HepG2 (cell line): ENCODE results near the gene CGB3. TPM values are rescaled to one million over a fixed set of nuclear protein-coding genes. Genes with fewer than 3 reads are reported as not detected.

Source experiments
- BRD4 ChIP-seq: sonication (generic); formaldehyde crosslinking; IDR thresholded peaks from 2 replicates; pipeline ENCODE4 v1.4.0; 2020; ENCODE audit warnings: missing genetic modification reagents
- CREM ChIP-seq, 2 experiments: sonication (generic) in 1 of 2; formaldehyde crosslinking in 1 of 2; IDR thresholded peaks; 2 replicates each; pipeline versions ENCODE4 v1.4.0 to v1.6.1; 2016 to 2020; ENCODE audit warnings: antibody characterized with exemption in 1 of 2, mild to moderate bottlenecking in 1 of 2, missing genetic modification reagents in 1 of 2
- FOXK2 ChIP-seq: fragments of 450-650 bp; IDR thresholded peaks from 2 replicates; pipeline ENCODE4 v1.6.1; 2016
- KDM3A ChIP-seq: IDR thresholded peaks from 2 replicates; pipeline ENCODE4 v1.6.1; 2018; ENCODE audit warnings: low read depth, missing compliant biosample characterization
- MEIS2 ChIP-seq: sonication (generic); formaldehyde crosslinking; IDR thresholded peaks from 2 replicates; pipeline ENCODE4 v1.9.0; 2021; ENCODE audit warnings: mild to moderate bottlenecking, missing genetic modification reagents
- MYPOP ChIP-seq: sonication (generic); formaldehyde crosslinking; IDR thresholded peaks from 2 replicates; pipeline ENCODE4 v1.8.1; 2023; ENCODE audit warnings: mild to moderate bottlenecking, moderate library complexity, missing genetic modification reagents
- NCOA1 ChIP-seq: sonication (generic); formaldehyde crosslinking; IDR thresholded peaks from 2 replicates; pipeline ENCODE4 v1.9.0; 2021; ENCODE audit warnings: missing genetic modification reagents
- NFYB ChIP-seq: sonication (generic); formaldehyde crosslinking; IDR thresholded peaks from 2 replicates; pipeline ENCODE4 v1.4.0; 2020; ENCODE audit warnings: missing genetic modification reagents
- SPEN ChIP-seq: sonication (generic); formaldehyde crosslinking; IDR thresholded peaks from 2 replicates; pipeline ENCODE4 v1.5.1; 2020; ENCODE audit warnings: low read depth, mild to moderate bottlenecking, missing genetic modification reagents
- THAP7 ChIP-seq: sonication (generic); formaldehyde crosslinking; IDR thresholded peaks from 2 replicates; pipeline ENCODE4 v1.8.1; 2023; ENCODE audit warnings: mild to moderate bottlenecking, missing genetic modification reagents
- THYN1 ChIP-seq: sonication (generic); formaldehyde crosslinking; IDR thresholded peaks from 2 replicates; pipeline ENCODE4 v1.8.1; 2023; ENCODE audit warnings: low read depth, mild to moderate bottlenecking, moderate library complexity, missing genetic modification reagents, borderline replicate concordance
- ZBTB3 ChIP-seq: sonication (generic); formaldehyde crosslinking; IDR thresholded peaks from 2 replicates; pipeline ENCODE4 v1.4.0; 2020; ENCODE audit warnings: low read depth, mild to moderate bottlenecking, moderate library complexity, missing genetic modification reagents, borderline replicate concordance
- ZBTB43 ChIP-seq: sonication (generic); formaldehyde crosslinking; conservative IDR thresholded peaks from 2 replicates; pipeline ENCODE4 v1.4.0; 2020; ENCODE audit warnings: missing genetic modification reagents
- ZKSCAN8 ChIP-seq: IDR thresholded peaks from 2 replicates; pipeline ENCODE4 v1.6.1; 2016; ENCODE audit warnings: borderline replicate concordance, missing genetic modification reagents, missing compliant biosample characterization
- ZNF18 ChIP-seq: sonication (generic); formaldehyde crosslinking; IDR thresholded peaks from 2 replicates; pipeline ENCODE4 v1.8.0; 2022; ENCODE audit warnings: mild to moderate bottlenecking, missing genetic modification reagents; ENCODE audit not compliant: insufficient replicate concordance
- ZNF703 ChIP-seq: sonication (generic); formaldehyde crosslinking; IDR thresholded peaks from 2 replicates; pipeline ENCODE4 v1.5.1; 2020; ENCODE audit warnings: missing genetic modification reagents, mild to moderate bottlenecking, moderate library complexity, borderline replicate concordance
- polyA plus RNA-seq, 8 experiments: library from polyadenylated mRNA; depleted of rRNA in 3 of 8; stranded (reverse) in 7 of 8; unstranded in 1 of 8; fragments of >200 nt; fragmentation: Illumina TruSeq in 4 of 8; extraction: Trizol in 4 of 8; gene quantifications; 2 replicates each; pipeline versions ENCODE4 v1.2.1 to v1.2.3, GENCODE V29; 2011 to 2016; ENCODE audit warnings: low read depth in 4 of 8, missing spikeins in 1 of 8, mixed read lengths in 1 of 8; ENCODE audit not compliant: insufficient read depth in 1 of 8
- total RNA-seq, 5 experiments: library from RNA; depleted of rRNA; stranded (reverse); fragments of >200 nt; fragmentation: Illumina TruSeq; extraction: Trizol; gene quantifications; 2 replicates each; pipeline ENCODE4 v1.2.3, GENCODE V29; 2016; ENCODE audit warnings: low read depth in 1 of 5
- TF ChIP-seq, protein P1 (sequence below): IDR thresholded peaks from 2 replicates; pipeline ENCODE4 v1.6.1; 2018; ENCODE audit warnings: missing genetic modification reagents
- TF ChIP-seq, protein P2 (sequence below): sonication (generic); formaldehyde crosslinking; IDR thresholded peaks from 2 replicates; pipeline ENCODE4 v1.5.0; 2020; ENCODE audit warnings: missing genetic modification reagents
- TF ChIP-seq, protein P3 (sequence below): sonication (generic); formaldehyde crosslinking; IDR thresholded peaks from 2 replicates; pipeline ENCODE4 v1.9.0; 2021; ENCODE audit warnings: missing genetic modification reagents, mild to moderate bottlenecking, borderline replicate concordance

CGB3 gene
- total and polyA plus RNA-seq, 2 of the 13 experiments (the other 11 are each of a cell fraction or from before 2014, with no cell fraction given), result not detected

DNA sequence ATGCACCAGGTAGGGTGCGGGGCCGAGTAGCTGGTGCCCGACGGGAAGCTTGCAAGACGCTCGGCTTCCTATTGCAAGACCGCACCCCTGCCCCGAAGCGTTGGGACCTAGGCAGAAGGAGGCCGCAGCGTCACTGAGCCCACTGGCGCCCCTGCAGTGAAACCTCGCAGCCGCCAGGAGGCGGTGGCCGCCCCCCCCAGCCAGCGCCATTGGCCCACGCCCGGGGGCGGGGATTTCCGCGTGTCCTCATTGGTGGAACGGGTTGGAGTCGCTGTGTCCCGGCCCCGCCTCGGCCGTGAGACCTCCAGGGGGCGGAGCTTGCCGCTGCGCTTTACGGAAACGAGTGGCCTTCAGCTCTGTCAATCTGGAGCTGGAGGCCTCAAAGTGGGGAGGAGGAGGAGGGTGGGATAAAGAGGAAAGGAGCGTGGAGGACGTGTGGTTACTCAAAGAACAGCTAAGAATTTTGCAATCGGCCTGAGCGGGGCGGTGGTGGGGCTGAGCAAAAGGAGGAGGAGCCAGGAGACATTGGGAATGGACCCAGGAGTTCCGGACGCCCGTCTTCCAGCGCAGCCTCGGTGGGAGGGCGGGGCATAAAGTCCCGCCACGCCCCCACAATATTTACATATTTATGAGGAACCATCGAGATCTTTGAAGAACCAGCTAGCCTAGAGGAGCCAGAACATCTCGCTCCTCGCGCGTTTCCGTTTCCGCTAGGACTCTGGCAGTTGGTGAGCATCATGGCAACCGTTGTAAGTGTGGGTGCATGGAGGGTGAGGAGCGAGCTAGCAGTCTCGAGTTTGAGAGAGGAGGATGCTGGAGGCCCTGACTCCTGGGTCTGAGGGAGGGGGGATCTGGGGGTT is 30.7 kb downstream of the CGB3 start, which contains the start of the genes GYS1 and RUVBL2 (continued):
- TF ChIP-seq THAP7 (CRISPR knock-in tag), result no peak
- TF ChIP-seq MYPOP (CRISPR knock-in tag), result no peak
- peak; percentile 16; the same call in 1 of the 2 replicates for TF ChIP-seq MEIS2 (CRISPR knock-in tag)
- TF ChIP-seq ZBTB3, result no peak
- TF ChIP-seq, protein P1, sequence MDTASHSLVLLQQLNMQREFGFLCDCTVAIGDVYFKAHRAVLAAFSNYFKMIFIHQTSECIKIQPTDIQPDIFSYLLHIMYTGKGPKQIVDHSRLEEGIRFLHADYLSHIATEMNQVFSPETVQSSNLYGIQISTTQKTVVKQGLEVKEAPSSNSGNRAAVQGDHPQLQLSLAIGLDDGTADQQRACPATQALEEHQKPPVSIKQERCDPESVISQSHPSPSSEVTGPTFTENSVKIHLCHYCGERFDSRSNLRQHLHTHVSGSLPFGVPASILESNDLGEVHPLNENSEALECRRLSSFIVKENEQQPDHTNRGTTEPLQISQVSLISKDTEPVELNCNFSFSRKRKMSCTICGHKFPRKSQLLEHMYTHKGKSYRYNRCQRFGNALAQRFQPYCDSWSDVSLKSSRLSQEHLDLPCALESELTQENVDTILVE, result peak; percentile 43; the same call in 1 of the 2 replicates
- peak; percentile 47; the same call in 1 of the 2 replicates for TF ChIP-seq FOXK2
- peak; percentile 95 for TF ChIP-seq NFYB
- TF ChIP-seq, protein P2, sequence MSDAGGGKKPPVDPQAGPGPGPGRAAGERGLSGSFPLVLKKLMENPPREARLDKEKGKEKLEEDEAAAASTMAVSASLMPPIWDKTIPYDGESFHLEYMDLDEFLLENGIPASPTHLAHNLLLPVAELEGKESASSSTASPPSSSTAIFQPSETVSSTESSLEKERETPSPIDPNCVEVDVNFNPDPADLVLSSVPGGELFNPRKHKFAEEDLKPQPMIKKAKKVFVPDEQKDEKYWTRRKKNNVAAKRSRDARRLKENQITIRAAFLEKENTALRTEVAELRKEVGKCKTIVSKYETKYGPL (CRISPR knock-in tag), result no peak
- TF ChIP-seq KDM3A, result no peak
- no peak for TF ChIP-seq NCOA1
- TF ChIP-seq SPEN, result peak; percentile 42
- TF ChIP-seq CREM (IDR thresholded peaks at IDR 0.05), result peak; percentile 54
- no peak for TF ChIP-seq CREM (CRISPR knock-in tag; IDR thresholded peaks at IDR 0.05)
- TF ChIP-seq ZBTB43 (CRISPR knock-in tag), result no peak
- peak; percentile 53 for TF ChIP-seq ZNF18 (CRISPR knock-in tag)
- TF ChIP-seq ZKSCAN8 (CRISPR knock-in tag), result 0 out of 2 replicates have a peak, but pooled peaks have one; percentile 62
- no peak for TF ChIP-seq ZNF703 (CRISPR knock-in tag)
- TF ChIP-seq, protein P3, sequence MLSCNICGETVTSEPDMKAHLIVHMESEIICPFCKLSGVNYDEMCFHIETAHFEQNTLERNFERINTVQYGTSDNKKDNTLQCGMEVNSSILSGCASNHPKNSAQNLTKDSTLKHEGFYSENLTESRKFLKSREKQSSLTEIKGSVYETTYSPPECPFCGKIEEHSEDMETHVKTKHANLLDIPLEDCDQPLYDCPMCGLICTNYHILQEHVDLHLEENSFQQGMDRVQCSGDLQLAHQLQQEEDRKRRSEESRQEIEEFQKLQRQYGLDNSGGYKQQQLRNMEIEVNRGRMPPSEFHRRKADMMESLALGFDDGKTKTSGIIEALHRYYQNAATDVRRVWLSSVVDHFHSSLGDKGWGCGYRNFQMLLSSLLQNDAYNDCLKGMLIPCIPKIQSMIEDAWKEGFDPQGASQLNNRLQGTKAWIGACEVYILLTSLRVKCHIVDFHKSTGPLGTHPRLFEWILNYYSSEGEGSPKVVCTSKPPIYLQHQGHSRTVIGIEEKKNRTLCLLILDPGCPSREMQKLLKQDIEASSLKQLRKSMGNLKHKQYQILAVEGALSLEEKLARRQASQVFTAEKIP, result no peak
- no peak for TF ChIP-seq THYN1 (CRISPR knock-in tag)
- TF ChIP-seq BRD4, result no peak
